HS-27A (cell line): ENCODE data around the gene TTC34.

Experiments used
- DNase-seq: peaks from one replicate; pipeline ENCODE4 v3.0.0-alpha.2; 2012; ENCODE audit warnings: low read depth, missing footprints

Gene TTC34, protein sequence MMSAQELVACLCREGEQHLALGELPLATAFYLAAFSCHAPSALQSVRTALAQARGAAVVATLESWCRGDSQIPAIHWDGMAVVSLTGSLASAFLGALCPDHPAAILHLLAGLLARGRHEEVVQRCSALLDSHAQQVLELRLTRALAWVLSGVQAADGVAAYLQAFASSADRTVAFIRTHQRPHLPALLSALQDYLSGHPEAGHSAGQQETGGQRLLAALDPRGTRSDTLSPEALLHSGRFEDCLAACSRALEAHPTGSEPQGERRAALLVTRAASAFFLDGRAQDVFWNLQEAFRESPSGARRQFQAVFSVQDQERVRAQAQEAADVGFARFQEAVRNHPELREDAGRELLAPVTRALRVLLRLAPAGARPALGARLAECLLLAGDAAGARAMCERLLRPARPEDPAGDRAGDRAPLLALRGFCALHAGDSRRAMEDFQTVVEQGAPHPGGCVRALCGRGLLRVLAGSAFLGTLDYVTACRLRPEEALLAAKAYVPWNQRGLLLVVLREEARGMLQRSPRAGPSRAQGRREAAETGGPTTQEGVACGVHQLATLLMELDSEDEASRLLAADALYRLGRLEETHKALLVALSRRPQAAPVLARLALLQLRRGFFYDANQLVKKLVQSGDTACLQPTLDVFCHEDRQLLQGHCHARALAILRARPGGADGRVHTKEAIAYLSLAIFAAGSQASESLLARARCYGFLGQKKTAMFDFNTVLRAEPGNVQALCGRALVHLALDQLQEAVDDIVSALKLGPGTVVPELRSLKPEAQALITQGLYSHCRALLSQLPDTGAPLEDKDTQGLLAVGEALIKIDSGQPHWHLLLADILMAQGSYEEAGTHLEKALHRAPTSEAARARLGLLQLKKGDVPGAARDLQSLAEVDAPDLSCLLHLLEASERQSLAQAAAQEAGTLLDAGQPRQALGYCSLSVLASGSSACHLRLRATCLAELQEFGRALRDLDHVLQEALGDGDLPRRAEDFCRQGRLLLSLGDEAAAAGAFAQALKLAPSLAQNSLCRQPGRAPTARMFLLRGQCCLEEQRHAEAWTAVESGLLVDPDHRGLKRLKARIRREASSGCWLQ

DNA sequence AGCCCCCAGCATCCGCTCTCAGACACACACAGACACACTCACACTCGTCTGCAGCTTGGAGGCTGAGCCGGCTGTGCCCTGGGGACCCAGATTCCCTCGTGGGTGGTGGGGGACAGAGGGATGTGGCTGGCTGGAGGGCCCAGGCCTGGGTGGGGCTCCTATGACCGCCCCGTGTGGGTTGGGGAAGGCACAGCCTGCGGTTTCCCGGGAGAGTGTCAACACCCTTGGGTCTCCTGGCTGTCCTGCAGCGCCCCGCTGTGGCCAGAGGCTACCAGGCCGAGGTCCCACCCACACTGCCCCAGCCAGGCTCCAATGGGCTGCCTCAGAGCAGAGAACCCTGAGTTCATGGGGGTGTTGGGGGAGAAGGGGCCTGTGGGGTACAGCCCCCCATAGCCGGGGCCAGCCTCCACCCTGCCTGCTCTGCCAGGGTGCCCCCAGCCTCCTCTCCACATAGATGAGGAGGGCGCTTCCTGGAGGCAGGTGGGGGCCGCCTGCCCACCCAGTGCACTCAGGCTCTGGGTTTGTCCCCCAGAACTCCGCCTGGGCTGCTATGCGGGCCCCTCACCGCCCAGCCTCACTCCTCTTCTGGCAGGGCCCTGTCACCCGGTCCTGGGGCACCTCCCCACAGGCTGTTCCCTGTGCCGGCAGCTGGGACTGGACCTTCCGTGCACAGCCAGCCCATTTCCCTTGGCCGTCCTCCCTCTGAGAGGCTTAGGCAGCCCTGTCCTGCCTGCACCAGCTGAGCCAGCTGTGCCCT lies at the start of gene TTC34:
TSS of gene TTC34 (minus strand) at position 159 of the 757 bp plus-strand sequence. CDS start 866 bp downstream, outside the sequence.
- no peak for DNase-seq

DNA sequence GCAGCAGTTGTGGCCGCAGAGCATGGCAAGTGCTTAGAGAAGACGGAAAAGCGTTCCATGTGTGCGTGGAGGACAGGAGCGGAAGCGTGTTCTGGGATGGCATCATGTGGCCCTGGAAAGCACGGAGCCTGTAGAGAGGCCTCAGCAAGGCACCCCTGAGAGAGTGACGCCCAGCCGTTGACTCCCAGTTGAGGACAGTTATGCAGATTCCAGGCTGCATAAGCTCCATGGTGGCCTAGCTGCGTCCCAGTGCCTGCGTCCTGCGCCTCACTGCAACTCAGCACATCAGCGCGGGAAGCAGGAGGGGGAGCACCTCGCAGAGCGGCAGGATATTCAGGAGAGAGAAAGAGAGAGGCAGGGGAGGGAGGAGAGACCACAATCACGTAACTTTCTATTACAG lies 49.0 kb upstream of the TTC34 start:
- DNase-seq: no peak

DNA sequence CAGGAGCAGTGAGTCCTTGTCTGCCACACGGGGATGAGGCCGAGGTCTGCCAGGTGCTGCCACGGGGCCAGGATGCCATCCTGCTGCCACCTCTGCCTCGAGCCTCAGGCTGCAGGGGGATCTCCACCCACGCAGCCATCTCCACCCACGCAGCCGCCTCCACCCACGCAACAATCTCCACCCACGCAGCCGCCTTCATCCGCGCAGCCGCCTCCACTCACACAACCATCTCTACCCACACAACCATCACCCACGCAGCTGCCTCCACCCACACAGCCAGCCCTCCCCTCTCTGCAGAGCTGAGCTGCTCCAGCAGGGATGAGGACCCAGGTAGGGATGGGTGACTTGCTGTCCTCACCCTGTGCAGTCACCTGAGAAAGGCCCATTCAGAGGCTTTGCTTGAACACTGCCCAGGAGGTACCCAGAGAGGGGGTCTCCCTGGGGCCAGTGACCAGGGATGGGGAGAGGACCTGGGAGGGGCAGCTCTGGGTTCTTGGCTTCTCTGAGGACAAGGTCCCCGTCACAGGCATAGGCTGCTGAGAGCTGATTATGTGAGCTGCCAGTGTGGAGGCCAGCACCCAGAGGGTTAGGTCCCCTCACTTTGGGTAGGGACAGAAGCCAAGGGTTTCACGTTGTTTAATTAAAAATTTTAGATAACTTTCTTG lies 46.6 kb upstream of the TTC34 start:
- no peak for DNase-seq

DNA sequence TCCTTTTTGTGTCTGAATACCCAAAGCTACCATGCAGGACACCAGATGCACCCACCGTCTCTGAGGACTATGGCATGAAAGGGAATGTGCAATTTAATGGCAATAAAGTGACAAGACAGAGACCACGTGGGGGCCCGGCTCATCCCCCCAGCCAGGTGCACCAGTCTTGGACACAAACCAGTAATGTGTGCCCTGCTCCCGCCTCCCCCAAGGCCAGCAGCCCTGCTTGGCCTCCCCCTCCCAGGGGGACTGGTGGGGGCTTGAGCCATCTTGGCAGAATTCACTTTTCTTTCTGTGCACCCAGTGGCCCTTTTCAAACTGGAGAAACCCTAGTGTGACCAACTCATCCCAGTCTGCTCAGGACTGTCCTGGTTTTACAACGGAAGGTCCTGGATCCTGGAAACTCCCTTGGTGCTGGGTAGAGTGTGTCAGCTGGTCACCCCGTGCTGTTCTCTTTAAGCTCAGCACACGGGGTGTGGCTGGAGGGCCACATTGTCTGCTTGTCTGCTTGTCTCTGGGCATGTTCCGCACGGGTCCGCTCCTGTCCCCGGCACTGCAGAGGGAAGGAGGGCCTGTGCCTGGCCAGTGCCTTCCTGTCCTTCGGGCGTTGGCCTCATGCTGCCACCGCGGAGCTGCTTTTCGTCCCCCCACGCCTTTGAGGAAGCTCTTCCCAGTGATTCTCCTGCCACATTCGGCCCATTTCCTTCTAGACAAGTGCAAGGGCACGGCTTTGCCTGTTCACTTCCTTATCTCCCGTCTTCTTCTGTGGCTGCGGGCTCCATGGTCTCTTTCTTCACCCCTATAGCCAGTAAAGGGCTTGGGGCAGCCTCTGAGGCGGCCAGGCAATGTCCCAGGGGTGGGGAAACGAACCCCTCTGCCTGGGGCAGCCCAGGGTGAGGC lies 45.8 kb upstream of the TTC34 start:
- no peak for DNase-seq

DNA sequence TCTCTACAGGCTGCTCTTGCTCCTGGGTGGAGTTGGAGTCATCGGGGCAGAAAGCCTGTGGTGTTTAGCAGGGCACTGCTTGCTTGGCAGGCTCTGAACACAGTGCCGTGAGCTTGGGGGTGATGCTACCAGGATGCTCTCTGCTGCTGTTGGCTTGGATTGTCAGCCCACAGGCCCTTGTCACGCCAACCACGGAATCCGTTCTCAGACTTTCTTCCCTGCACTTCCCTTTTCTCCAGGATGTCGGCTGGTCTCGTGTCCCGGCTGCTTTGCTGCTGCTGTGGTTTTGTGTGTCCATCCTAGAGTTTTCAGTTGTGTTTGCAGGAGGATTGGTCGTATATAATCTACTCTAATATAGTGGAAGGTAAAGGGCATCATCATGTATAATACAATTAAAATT lies 44.4 kb upstream of the TTC34 start:
- no peak for DNase-seq

DNA sequence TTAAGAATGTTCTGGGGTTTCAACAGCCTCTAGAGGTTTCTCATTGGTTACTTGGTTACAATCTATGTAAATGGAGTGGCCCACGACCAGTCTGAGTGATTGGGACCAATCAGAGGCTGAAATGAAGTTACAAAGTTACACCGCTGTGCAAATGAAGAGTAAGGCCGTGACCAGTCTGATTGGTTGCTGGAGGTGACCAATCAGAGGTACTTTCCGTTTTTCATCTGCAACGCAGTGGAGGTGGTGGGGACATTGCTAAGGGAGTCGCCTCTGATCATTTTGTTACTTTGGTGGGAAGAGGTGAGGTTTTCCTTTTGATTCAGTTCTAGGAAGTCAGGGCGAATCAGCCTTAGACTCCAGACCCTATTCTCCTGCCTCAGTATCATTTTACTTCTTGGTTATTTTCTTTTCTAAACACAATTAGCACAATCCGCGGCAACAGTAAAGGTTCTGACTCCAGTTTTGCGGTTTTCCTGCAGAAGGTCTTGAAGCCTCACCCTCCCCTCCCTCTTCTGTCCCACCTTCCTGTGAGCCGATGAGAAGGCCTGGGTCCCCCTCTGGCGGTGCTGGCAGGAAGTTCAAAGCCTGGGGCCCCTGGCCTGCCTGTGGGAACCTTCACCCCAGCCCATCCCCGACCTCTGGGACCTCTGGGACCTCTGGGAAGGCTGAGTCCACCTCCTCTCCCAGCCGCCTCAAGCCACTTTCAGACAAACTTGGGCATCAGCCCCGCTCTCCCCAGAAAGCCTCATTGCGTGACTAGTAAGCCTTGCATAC lies 38.7 kb upstream of the TTC34 start:
- no peak for DNase-seq

DNA sequence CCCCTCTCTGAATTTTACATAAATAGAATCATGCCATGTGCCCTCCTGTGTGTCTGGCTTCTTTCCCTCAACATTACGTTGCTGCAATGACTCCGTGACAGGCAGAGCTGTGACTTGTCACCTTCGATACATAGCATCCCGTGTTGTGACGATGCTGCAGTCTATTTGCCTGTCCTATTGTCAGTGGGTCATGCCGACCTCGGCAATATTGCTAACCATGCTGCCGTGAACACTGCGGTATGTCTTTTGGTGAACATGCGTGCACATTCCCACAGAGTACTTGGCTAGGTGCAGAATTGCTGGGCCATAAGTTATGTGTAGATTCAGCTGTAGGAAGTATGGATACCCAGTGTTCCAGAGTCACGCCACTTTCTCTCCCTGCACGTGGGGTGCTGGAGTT lies 36.3 kb upstream of the TTC34 start:
- no peak for DNase-seq

DNA sequence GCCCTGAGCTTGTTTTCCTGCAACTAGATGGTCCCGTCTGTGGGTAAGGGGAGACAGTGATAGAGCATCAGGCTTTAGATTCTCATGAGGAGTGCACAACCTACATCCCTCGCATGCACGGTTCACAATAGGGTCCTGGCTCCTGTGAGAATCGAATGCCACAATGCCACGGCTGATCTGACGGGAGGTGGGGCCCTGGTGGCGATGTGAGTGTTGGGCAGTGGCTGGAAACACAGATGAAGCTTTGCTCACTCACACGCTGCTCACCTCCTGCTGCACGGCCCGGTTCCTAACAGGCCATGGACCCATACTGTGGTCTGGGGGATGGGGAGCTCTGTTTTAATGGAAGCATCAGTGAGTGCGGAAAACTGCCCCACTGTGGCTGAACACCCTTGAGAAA lies 35.8 kb upstream of the TTC34 start:
- no peak for DNase-seq

DNA sequence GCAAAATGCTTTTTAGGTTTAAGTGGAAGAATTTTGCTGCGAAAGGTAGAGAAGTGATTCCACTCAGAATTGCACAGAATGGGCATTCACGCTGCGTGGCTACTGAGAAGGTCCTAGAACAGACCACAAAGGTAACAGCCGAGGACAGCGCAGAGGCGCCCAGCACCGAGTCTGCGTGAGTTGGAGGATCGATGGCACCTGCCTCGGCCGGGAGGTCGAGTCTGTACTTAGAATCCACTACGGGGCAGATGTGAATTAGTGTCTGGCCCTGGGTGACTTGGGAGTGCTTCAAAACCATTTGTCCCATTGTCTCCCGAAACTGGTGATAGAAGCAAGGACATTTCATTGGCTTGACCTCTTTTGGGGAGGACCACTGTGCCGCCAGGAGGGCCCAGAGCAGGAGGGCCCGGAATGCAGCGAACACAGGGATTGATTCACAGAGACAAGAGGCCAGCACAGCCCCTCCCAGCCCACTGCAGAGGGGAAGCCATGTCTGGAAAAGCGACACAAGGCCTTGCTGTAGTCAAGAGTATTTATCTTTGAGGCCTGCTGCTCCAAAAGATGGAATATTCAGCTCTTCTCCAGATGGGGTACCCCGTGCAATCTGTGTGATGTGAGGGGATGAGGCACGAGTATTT lies 35.0 kb upstream of the TTC34 start:
- DNase-seq: no peak

DNA sequence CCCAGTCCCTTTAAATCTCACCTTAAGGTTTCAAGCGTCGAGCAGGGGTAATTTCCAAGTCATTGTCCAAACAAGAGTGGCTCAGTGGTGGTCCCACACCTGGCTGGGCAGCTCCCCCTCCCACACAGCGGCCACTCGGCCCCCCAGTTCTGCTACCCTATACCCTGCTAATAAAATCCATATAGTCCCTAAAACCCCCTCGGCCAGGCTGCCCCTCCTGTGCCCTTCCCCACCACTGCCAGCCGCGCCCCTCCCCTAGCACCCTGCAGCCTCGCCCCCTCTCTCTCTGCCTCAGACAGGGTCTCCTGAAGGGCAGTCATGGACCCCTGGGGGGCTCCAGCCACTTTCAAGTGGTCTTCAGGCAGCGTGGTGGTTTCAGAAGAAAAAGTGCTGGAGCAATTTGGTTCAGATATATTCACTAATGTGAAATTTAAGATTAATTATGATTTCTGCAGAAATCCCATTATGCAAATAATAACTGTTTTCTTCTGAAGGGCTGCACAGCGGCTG lies 34.2 kb upstream of the TTC34 start:
- no peak for DNase-seq

DNA sequence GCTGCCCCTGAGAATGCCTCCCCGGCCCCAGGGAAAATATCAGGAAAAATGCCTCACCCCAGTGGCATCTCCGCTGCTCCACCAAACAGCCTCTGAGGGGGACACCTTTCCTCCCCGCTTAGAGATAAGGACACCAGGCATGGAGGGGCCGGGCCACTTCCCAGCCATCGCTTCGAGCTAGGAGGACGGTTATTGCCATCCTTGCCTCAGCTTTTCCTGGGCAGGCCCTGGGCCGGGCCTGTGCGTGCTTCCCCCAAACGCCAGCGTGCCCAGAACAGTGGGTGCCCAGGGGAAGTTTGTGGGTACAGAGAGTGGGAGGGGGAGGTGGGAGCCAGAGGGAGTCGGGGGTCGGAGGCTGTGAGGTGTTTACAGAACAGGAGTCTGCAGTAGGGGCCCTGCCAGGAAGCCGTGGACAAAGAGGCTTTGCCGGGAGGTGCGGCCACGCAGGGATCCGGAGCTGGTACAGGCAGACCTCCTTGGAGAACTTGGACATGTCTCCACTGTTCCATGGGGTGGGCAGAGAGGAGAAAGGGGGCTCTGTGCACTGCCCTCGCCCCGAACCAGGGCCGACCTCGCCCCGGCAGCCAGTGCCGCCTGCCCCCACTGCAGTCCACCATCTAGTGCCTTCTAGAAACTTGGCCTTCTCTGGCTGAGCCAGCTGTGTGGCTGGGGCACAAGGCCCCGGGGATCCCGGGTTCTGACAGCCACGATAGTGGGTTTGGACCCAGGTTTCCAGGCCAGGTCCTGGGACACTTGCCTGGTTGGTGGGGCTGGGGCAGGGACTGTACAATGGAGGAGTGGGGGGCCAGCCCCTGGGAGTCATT lies 33.5 kb upstream of the TTC34 start:
- DNase-seq: no peak

DNA sequence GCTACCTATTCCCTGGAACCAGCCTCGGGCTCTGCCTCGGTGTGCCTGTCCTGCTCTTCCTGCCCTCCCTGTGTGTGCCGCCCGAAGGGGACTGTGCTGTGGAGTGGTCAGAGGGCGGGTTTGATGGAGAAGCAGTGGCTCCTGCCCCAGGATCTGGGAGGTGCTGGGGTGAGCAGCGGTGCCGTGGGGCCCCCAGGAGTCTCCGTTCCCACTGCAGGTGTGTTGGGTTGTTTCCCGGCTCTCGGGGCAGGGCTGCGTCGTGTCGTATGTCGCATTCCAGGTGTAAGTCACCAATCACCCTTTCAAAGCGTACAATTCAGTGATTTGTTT lies 32.6 kb upstream of the TTC34 start:
- DNase-seq: no peak

DNA sequence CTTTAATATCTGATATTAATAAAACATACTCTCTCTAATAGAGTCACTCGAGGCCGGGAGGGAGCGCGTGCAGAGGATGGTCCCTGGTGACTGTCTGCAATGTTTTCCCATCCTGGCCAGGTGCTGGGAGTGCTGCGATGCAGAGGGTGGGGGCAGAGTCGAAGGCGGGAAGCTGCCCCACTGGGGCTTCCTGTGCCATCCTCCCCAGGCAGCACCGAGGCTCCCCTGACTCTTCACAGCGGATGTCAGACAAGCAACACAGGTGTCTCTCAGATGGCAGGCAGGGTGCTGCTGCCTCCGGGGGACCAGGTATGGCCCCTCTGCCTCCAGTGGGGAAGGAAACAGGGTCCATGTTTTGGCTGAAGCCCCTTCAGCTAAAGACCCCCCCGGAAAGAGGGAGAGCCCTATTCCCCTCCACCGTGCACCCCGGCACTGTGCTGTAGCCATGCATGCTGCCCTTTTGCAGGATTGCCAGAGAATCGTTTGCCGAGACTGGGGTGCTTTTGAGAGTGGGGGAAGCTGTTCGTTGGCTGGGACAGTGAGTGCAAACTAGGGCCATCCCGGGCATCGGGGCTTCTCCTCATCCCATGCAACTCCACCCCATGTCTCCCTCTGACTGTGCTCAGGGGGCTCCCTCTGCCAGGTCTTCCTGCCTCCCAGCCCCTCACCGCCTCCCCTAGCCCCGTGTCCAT lies 32.1 kb upstream of the TTC34 start:
- no peak for DNase-seq

DNA sequence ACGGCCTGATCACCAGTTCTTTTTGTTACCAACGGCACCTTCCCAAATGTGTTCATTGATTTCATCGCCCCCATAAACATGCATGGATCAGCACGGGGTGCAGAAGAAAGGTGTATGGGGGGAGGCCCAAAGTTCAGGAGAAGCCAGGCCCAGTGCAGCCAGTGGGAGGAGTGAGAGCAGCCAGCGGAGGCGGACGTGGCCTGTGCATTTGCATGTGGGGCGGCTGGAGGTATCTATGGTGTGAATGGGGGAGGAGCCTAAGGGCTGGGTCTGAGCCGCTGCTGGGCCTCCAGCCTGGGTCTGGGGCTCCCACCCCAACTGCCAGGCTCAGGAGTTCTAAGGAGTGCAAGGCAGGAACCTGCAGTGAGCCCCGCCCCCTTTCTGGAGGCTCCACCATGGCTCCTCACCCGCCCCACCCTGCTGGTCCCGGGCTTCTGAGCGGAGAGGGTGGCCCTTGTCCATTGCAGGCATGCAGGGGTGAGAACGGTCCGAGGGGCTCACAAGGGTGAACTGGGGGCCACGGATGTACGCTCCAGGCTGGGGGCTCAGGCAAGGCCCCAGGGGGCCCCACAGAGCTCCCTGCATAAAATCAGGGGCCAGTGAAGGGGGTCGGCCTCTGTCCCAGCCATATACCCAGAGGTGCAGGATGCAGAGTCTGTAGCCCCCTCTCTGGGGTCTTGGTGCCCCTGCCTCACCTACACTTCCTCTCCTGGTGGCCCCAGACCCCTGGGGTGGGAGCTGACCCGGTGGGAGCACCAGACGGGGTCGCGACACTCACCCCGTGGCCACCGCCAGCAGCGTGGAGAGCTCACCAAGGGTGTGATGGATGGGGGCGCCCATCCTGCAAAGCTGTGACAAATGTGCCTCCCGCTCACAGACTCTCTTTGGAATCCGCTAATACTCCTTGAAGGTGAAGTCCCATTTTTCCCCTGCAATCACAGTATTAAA lies 31.3 kb upstream of the TTC34 start:
- DNase-seq: no peak

DNA sequence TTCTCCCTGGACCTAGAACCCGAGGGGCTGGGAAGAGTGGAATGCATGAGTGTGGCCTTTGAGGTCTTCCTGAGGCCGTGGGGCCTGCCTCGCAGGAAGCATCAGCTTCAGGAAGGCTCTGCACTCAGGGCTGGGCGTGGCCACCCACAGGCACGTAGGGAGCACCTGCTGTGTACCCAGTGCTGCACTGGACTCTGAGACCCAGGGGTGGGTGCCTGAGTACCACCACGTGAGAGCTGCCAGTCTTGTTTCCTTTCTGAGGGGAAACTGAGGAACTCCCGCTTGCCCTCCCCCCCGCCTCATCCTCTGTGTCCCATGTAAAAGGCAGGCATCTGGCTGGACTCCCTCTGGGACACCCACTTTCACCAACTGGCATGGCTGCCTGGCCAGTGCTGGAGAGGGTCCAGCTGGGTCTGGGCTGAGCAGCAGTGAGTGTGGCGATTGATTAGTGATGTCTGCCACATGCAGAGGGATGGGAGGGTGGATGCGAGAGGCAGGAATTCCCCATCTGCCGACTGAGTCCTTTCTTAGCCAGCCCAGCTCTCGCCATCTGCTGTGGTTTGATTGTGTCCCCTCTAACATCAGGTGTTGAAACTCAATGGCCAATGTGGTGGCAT lies 30.2 kb upstream of the TTC34 start:
- DNase-seq: no peak
